Measurements from ENCODE around the gene VANGL1.

GRCh38 chr1:115593365-115594259, 48.2 kb upstream of the VANGL1 start:
- TF ChIP-seq CTCF (IDR thresholded peaks at IDR 0.05; ENCODE audit: low read length), result no peak
- TF ChIP-seq EZH2 (optimal IDR thresholded peaks at IDR 0.05; ENCODE audit: low read depth, low read length), result no peak
- no peak for TF ChIP-seq EZH2phosphoT487 (IDR thresholded peaks at IDR 0.05; ENCODE audit: low read length)
